GM12891 (cell line): ENCODE measurements around the gene RGS7.
"Not testable (repeated sequence)": the region's sequence is repeated elsewhere in the genome, so short reads cannot be mapped to it uniquely, and the experiment has no call there.

Experiments
- DNase-seq: peaks from one replicate; pipeline ENCODE4 v3.0.0; 2011; ENCODE audit warnings: low spot score; ENCODE audit not compliant: insufficient read length
- FAIRE-seq: peaks from 2 replicates; lab custom pipeline; 2011; peaks lifted over from hg19 to GRCh38; lab: Jason Lieb, UNC
- PAX5 ChIP-seq: IDR thresholded peaks from 2 replicates; pipeline ENCODE4 v1.6.1; 2011; ENCODE audit warnings: low read length, moderate library complexity, mild to moderate bottlenecking; ENCODE audit not compliant: insufficient read depth, severe bottlenecking
- POLR2A ChIP-seq: IDR thresholded peaks from 2 replicates; pipeline ENCODE4 v1.6.1; 2011; ENCODE audit warnings: low read depth, low read length, control low read depth
- POLR2AphosphoS5 ChIP-seq: IDR thresholded peaks from 2 replicates; pipeline ENCODE4 v1.6.1; 2011; ENCODE audit warnings: low read depth, low read length, control low read depth
- POU2F2 ChIP-seq: IDR thresholded peaks from 2 replicates; pipeline ENCODE4 v1.6.1; 2011; ENCODE audit warnings: low read depth, mild to moderate bottlenecking, control low read depth, low read length, moderate library complexity
- SPI1 ChIP-seq: IDR thresholded peaks from 2 replicates; pipeline ENCODE4 v1.6.1; 2011; ENCODE audit warnings: low read depth, low read length, control low read depth
- TAF1 ChIP-seq: IDR thresholded peaks from 2 replicates; pipeline ENCODE4 v1.6.1; 2011; ENCODE audit warnings: low read depth, low read length, control low read depth

Gene RGS7

GRCh38 chr1:241181471-241181870, 175.5 kb downstream of the RGS7 start:
- DNase-seq (no peak), FAIRE-seq (no peak)
- TF ChIP-seq SPI1: no peak
- no peak for TF ChIP-seq POLR2AphosphoS5
- TF ChIP-seq POU2F2: no peak
- TF ChIP-seq POLR2A: no peak
- no peak for TF ChIP-seq TAF1
- TF ChIP-seq PAX5: no peak

GRCh38 chr1:241180569-241180968, 176.4 kb downstream of the RGS7 start:
- DNase-seq: no peak
- TF ChIP-seq TAF1: no peak
- no peak for TF ChIP-seq POLR2AphosphoS5
- no peak for TF ChIP-seq POLR2A
- no peak for TF ChIP-seq POU2F2
- TF ChIP-seq PAX5: no peak
- no peak for TF ChIP-seq SPI1
- FAIRE-seq: no peak

- FAIRE-seq (no peak), DNase-seq (no peak)
- TF ChIP-seq SPI1: no peak
- no peak for TF ChIP-seq TAF1
- no peak for TF ChIP-seq PAX5
- TF ChIP-seq POLR2AphosphoS5: no peak
- no peak for TF ChIP-seq POLR2A
- TF ChIP-seq POU2F2: no peak
Observed at GRCh38 chr1:241177660-241178059, 179.3 kb downstream of the RGS7 start.

GRCh38 chr1:241172486-241172885, 184.5 kb downstream of the RGS7 start:
- no peak for FAIRE-seq
- no peak for TF ChIP-seq POLR2AphosphoS5
- TF ChIP-seq SPI1: no peak
- no peak for TF ChIP-seq POLR2A
- TF ChIP-seq TAF1: no peak
- TF ChIP-seq POU2F2: no peak
- no peak for DNase-seq

- no peak for FAIRE-seq
- TF ChIP-seq TAF1 (no peak), POLR2AphosphoS5 (no peak), POU2F2 (no peak), PAX5 (no peak), SPI1 (no peak), POLR2A (no peak)
- no peak for DNase-seq
Observed at GRCh38 chr1:241171991-241172390, 185.0 kb downstream of the RGS7 start.

GRCh38 chr1:241167121-241167630, 189.8 kb downstream of the RGS7 start:
- no peak for FAIRE-seq
- TF ChIP-seq TAF1: no peak
- no peak for TF ChIP-seq POLR2A
- TF ChIP-seq POU2F2: no peak
- no peak for TF ChIP-seq POLR2AphosphoS5
- DNase-seq: no peak

GRCh38 chr1:241166625-241167024, 190.4 kb downstream of the RGS7 start:
- no peak for FAIRE-seq
- TF ChIP-seq TAF1 (no peak), SPI1 (no peak), POLR2A (no peak), PAX5 (no peak), POLR2AphosphoS5 (no peak), POU2F2 (no peak)
- no peak for DNase-seq

GRCh38 chr1:241165256-241165655, 191.7 kb downstream of the RGS7 start:
- DNase-seq, FAIRE-seq: not testable (repeated sequence)

- FAIRE-seq: no peak
- TF ChIP-seq SPI1 (no peak), POU2F2 (no peak), PAX5 (no peak), TAF1 (no peak), POLR2AphosphoS5 (no peak), POLR2A (no peak)
- no peak for DNase-seq
Observed at GRCh38 chr1:241163363-241163762, 193.6 kb downstream of the RGS7 start.

- TF ChIP-seq POLR2AphosphoS5: no peak
- TF ChIP-seq POLR2A: no peak
- no peak for TF ChIP-seq POU2F2
- TF ChIP-seq PAX5: no peak
- TF ChIP-seq TAF1: no peak
- no peak for TF ChIP-seq SPI1
- DNase-seq: no peak
- FAIRE-seq: no peak
Observed at GRCh38 chr1:241161188-241161689, 195.8 kb downstream of the RGS7 start.
